IMR-90 (cell line): ENCODE results near the gene RAD51B. TPM values are rescaled to one million over a fixed set of nuclear protein-coding genes. Genes with fewer than 3 reads are reported as not detected.
A peak's percentile ranks its signal among the peaks of the same experiment; 100 is the strongest.

Experiments
- ATAC-seq: fragments of 200-7000 bp; cut with Tn5 transposase; 2 replicates; pipeline ENCODE4 v1.9.1; 2020; ENCODE audit warnings: low read depth, mild to moderate bottlenecking, moderate library complexity
- BruUV-seq: library from RNA; stranded (reverse); fragments of 400-500 nt; replicated peaks from 2 replicates; lab custom pipeline; 2021; lab: Mats Ljungman, UMichigan
- CTCF ChIA-PET: fragments of 300-600 bp; formaldehyde crosslinking; extraction: SDS; loops from one replicate; lab custom pipeline; 2021; ENCODE audit warnings: antibody characterized with exemption; lab: Yijun Ruan, JAX
- POLR2A ChIA-PET: fragments of 300-600 bp; sonication (Branson Sonifier 250); formaldehyde crosslinking; loops from one replicate; lab custom pipeline; 2022; ENCODE audit warnings: antibody characterized with exemption; ENCODE audit not compliant: unreplicated experiment; lab: Charles Lee
- DNase-seq: peaks from one replicate; pipeline ENCODE4 v3.0.0; 2013
- H2AFZ ChIP-seq: replicated peaks from 2 replicates; pipeline ENCODE3; 2013; ENCODE audit warnings: low read length, mild to moderate bottlenecking; ENCODE audit not compliant: poor library complexity
- H2AK5ac ChIP-seq: 2 replicates; pipeline ENCODE4 v1.6.1; 2013; ENCODE audit warnings: low read depth, low read length, inconsistent platforms
- H2AK9ac ChIP-seq: replicated peaks from 2 replicates; pipeline ENCODE3; 2013; ENCODE audit warnings: mild to moderate bottlenecking, low read depth, low read length, moderate library complexity; ENCODE audit not compliant: poor library complexity
- H2BK120ac ChIP-seq: 2 replicates; pipeline ENCODE4 v1.6.1; 2013; ENCODE audit warnings: low read depth, low read length, inconsistent platforms
- H2BK15ac ChIP-seq: 3 replicates; pipeline ENCODE4 v1.6.1; 2013; ENCODE audit warnings: low read depth, low read length, inconsistent platforms
- H2BK20ac ChIP-seq: 2 replicates; pipeline ENCODE4 v1.6.1; 2013; ENCODE audit warnings: low read depth, mild to moderate bottlenecking, inconsistent platforms, low read length, moderate library complexity
- H2BK5ac ChIP-seq: 2 replicates; pipeline ENCODE4 v1.6.1; 2013; ENCODE audit warnings: mild to moderate bottlenecking, low read depth, low read length, inconsistent platforms; ENCODE audit not compliant: poor library complexity, severe bottlenecking
- H3K14ac ChIP-seq: replicated peaks from 2 replicates; pipeline ENCODE4 v1.6.1; 2013; ENCODE audit warnings: low read depth, low read length, inconsistent platforms
- H3K18ac ChIP-seq: 2 replicates; pipeline ENCODE4 v1.6.1; 2013; ENCODE audit warnings: low read depth, low read length, control low read depth
- H3K23ac ChIP-seq: 2 replicates; pipeline ENCODE4 v1.6.1; 2013; ENCODE audit warnings: low read depth, low read length, inconsistent platforms
- H3K27ac ChIP-seq: 2 replicates; pipeline ENCODE4 v1.5.1; 2013; ENCODE audit warnings: mild to moderate bottlenecking, control low read depth, low read length; ENCODE audit not compliant: insufficient read depth
- H3K27me3 ChIP-seq: 2 replicates; pipeline ENCODE4 v1.6.1; 2013; ENCODE audit warnings: low read length; ENCODE audit not compliant: control insufficient read depth, insufficient read depth
- H3K36me3 ChIP-seq: 2 replicates; pipeline ENCODE4 v1.6.1; 2013; ENCODE audit warnings: low read length, mixed read lengths; ENCODE audit not compliant: control insufficient read depth, insufficient read depth
- H3K4ac ChIP-seq: 2 replicates; pipeline ENCODE4 v1.6.1; 2013; ENCODE audit warnings: low read depth, low read length, inconsistent platforms
- H3K4me1 ChIP-seq: 2 replicates; pipeline ENCODE4 v1.6.1; 2013; ENCODE audit warnings: low read length, mixed read lengths; ENCODE audit not compliant: control insufficient read depth, insufficient read depth
- H3K4me2 ChIP-seq: 2 replicates; pipeline ENCODE4 v1.6.1; 2013; ENCODE audit warnings: low read depth, mild to moderate bottlenecking, control low read depth, low read length, moderate library complexity
- H3K4me3 ChIP-seq: 2 replicates; pipeline ENCODE4 v1.5.1; 2013; ENCODE audit warnings: low read depth, mild to moderate bottlenecking, control low read depth, low read length, moderate library complexity; ENCODE audit not compliant: insufficient read depth
- H3K56ac ChIP-seq: 2 replicates; pipeline ENCODE4 v1.6.1; 2013; ENCODE audit warnings: low read length, inconsistent platforms; ENCODE audit not compliant: insufficient read depth; ENCODE audit errors: extremely low read depth
- H3K79me1 ChIP-seq, 2 experiments: 2 replicates each; pipeline ENCODE4 v1.6.1; 2013; ENCODE audit warnings: low read length in 2 of 2, inconsistent platforms in 1 of 2, low read depth in 1 of 2
- H3K9ac ChIP-seq: 2 replicates; pipeline ENCODE4 v1.6.1; 2013; ENCODE audit warnings: low read depth, low read length, control low read depth
- H3K9me1 ChIP-seq: 2 replicates; pipeline ENCODE4 v1.6.1; 2013; ENCODE audit warnings: low read length, inconsistent platforms; ENCODE audit not compliant: insufficient read depth
- H3K9me3 ChIP-seq: 2 replicates; pipeline ENCODE4 v1.6.1; 2013; ENCODE audit warnings: low read length; ENCODE audit not compliant: control insufficient read depth, insufficient read depth
- H4K20me1 ChIP-seq: 2 replicates; pipeline ENCODE4 v1.6.1; 2013; ENCODE audit warnings: low read length, inconsistent platforms; ENCODE audit not compliant: insufficient read depth
- H4K5ac ChIP-seq: 2 replicates; pipeline ENCODE4 v1.6.1; 2013; ENCODE audit warnings: mild to moderate bottlenecking, low read depth, low read length, control low read depth
- H4K8ac ChIP-seq, 2 experiments: 2 replicates each; pipeline ENCODE4 v1.6.1; 2013; ENCODE audit warnings: low read depth in 2 of 2, low read length in 2 of 2, control low read depth in 1 of 2, inconsistent platforms in 1 of 2
- H4K91ac ChIP-seq: 2 replicates; pipeline ENCODE4 v1.6.1; 2013; ENCODE audit warnings: low read depth, low read length, inconsistent platforms; ENCODE audit not compliant: insufficient read depth
- BHLHE40 ChIP-seq: fragments of 150-350 bp; IDR thresholded peaks from 2 replicates; pipeline ENCODE4 v1.6.1; 2016; ENCODE audit warnings: mild to moderate bottlenecking, low read depth, low read length
- CEBPB ChIP-seq: IDR thresholded peaks from 2 replicates; pipeline ENCODE4 v1.6.1; 2012; ENCODE audit warnings: low read depth, low read length, improper control_type of control experiment
- CHD1 ChIP-seq: IDR thresholded peaks from 2 replicates; pipeline ENCODE4 v1.6.1; 2012; ENCODE audit warnings: low read depth, low read length, improper control_type of control experiment
- ELK1 ChIP-seq: fragments of 150-350 bp; IDR thresholded peaks from 2 replicates; pipeline ENCODE4 v1.6.1; 2016; ENCODE audit warnings: low read depth, mild to moderate bottlenecking, low read length, moderate library complexity, borderline replicate concordance
- MAFK ChIP-seq: IDR thresholded peaks from 2 replicates; pipeline ENCODE4 v1.6.1; 2012; ENCODE audit warnings: low read depth, low read length, improper control_type of control experiment
- MAZ ChIP-seq: IDR thresholded peaks from 2 replicates; pipeline ENCODE4 v1.6.1; 2012; ENCODE audit warnings: low read depth, mild to moderate bottlenecking, low read length, improper control_type of control experiment, moderate library complexity, borderline replicate concordance
- MXI1 ChIP-seq: IDR thresholded peaks from 2 replicates; pipeline ENCODE4 v1.6.1; 2012; ENCODE audit warnings: low read depth, mild to moderate bottlenecking, low read length, moderate library complexity, borderline replicate concordance
- NFE2L2 ChIP-seq: fragments of 150-350 bp; IDR thresholded peaks from 2 replicates; pipeline ENCODE4 v1.6.1; 2016; ENCODE audit warnings: low read depth, mild to moderate bottlenecking, low read length
- RCOR1 ChIP-seq: IDR thresholded peaks from 2 replicates; pipeline ENCODE4 v1.6.1; 2012; ENCODE audit warnings: mild to moderate bottlenecking, low read length, improper control_type of control experiment; ENCODE audit not compliant: insufficient replicate concordance
- RFX5 ChIP-seq: IDR thresholded peaks from 2 replicates; pipeline ENCODE4 v1.8.0; 2012; ENCODE audit warnings: low read depth, mild to moderate bottlenecking, low read length, moderate library complexity
- SMC3 ChIP-seq: fragments of 150-350 bp; IDR thresholded peaks from 2 replicates; pipeline ENCODE4 v1.6.1; 2016; ENCODE audit warnings: low read depth, mild to moderate bottlenecking, antibody characterized with exemption, low read length, moderate library complexity
- WGBS, 2 experiments: methylation state at CpG; one replicate each; pipeline versions ENCODE4 v1.1.5 to v1.1.7; 2013; ENCODE audit warnings: missing lambda C conversion rate in 2 of 2; ENCODE audit not compliant: insufficient read length in 1 of 2; ENCODE audit errors: extremely low coverage in 2 of 2; 5-methylcytosine and 5-hydroxymethylcytosine counted together
- dilution Hi-C: fragments of 300-500 bp; cut with HindIII; formaldehyde crosslinking; loops from one replicate; pipeline ENCODE4 v1.14.3; 2018; ENCODE audit warnings: low sequenced_read_pairs; ENCODE audit not compliant: unreplicated experiment
- in situ Hi-C: fragments of 300-500 bp; cut with MboI; formaldehyde crosslinking; loops from 3 replicates; pipeline ENCODE4 v1.14.3; 2019; ENCODE audit warnings: low sequenced_read_pairs, inconsistent platforms, mixed read lengths
- intact Hi-C: fragments of 100-400 bp; cut with micrococcal nuclease; formaldehyde crosslinking; loops from 2 replicates; pipeline ENCODE4 v1.10.0; 2022
- polyA plus RNA-seq, 3 experiments: library from polyadenylated mRNA; depleted of rRNA; stranded (reverse); fragments of >200 nt; gene quantifications; 2 replicates each; pipeline ENCODE4 v1.2.3, GENCODE V29; 2012; ENCODE audit warnings: low replicate concordance in 1 of 3
- total RNA-seq: library from RNA; depleted of rRNA; stranded (reverse); fragments of >200 nt; gene quantifications from 2 replicates; pipeline ENCODE4 v1.2.3, GENCODE V29; 2012
- TF ChIP-seq, protein P1 (sequence below): conservative IDR thresholded peaks from 2 replicates; pipeline ENCODE4 v1.5.1; 2012; ENCODE audit warnings: mild to moderate bottlenecking, low read depth, low read length, improper control_type of control experiment
- TF ChIP-seq, protein P2 (sequence below): fragments of 150-350 bp; IDR thresholded peaks from 2 replicates; pipeline ENCODE4 v1.6.1; 2017; ENCODE audit warnings: mild to moderate bottlenecking, antibody characterized with exemption, low read length, low read depth

Gene RAD51B
- total and polyA plus RNA-seq, 2 of the 4 experiments (the other 2 are of a cell fraction) = 5.1 to 18.8 TPM

- no peak overlapping the region for H4K5ac ChIP-seq
- no peak for TF ChIP-seq SMC3
- no peak for TF ChIP-seq CEBPB
- TF ChIP-seq NFE2L2 = no peak
- TF ChIP-seq, protein P1, sequence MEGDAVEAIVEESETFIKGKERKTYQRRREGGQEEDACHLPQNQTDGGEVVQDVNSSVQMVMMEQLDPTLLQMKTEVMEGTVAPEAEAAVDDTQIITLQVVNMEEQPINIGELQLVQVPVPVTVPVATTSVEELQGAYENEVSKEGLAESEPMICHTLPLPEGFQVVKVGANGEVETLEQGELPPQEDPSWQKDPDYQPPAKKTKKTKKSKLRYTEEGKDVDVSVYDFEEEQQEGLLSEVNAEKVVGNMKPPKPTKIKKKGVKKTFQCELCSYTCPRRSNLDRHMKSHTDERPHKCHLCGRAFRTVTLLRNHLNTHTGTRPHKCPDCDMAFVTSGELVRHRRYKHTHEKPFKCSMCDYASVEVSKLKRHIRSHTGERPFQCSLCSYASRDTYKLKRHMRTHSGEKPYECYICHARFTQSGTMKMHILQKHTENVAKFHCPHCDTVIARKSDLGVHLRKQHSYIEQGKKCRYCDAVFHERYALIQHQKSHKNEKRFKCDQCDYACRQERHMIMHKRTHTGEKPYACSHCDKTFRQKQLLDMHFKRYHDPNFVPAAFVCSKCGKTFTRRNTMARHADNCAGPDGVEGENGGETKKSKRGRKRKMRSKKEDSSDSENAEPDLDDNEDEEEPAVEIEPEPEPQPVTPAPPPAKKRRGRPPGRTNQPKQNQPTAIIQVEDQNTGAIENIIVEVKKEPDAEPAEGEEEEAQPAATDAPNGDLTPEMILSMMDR = no peak
- no peak for TF ChIP-seq MAFK
- no peak for TF ChIP-seq MAZ
- no peak for TF ChIP-seq BHLHE40
- TF ChIP-seq ELK1 = no peak
- TF ChIP-seq, protein P2, sequence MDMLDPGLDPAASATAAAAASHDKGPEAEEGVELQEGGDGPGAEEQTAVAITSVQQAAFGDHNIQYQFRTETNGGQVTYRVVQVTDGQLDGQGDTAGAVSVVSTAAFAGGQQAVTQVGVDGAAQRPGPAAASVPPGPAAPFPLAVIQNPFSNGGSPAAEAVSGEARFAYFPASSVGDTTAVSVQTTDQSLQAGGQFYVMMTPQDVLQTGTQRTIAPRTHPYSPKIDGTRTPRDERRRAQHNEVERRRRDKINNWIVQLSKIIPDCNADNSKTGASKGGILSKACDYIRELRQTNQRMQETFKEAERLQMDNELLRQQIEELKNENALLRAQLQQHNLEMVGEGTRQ = no peak
- TF ChIP-seq RFX5 = no peak
- no peak for TF ChIP-seq RCOR1
- TF ChIP-seq CHD1 = no peak
- TF ChIP-seq MXI1 = no peak
- no peak overlapping the region for H2BK120ac ChIP-seq
- peaks cover 4% of the 10 kb centered on the region for H3K9me3 ChIP-seq
- H3K4me3 ChIP-seq = no peak overlapping the region
- H2BK5ac ChIP-seq = no peak overlapping the region
- no peak overlapping the region; the same call in 1 of the 2 replicates for H3K23ac ChIP-seq
- H2BK15ac ChIP-seq = no peak overlapping the region
- H4K20me1 ChIP-seq = no peaks in the 10 kb centered on the region
- WGBS, 2 experiments = no CpG with 5 or more reads among the region's 4 CpGs
- no peak overlapping the region for H3K14ac ChIP-seq
- H4K91ac ChIP-seq = peak overlapping the region; percentile 5; the same call in 1 of the 2 replicates
- no peak overlapping the region for H3K56ac ChIP-seq
- no peak overlapping the region for H3K9ac ChIP-seq
- dilution Hi-C loops = no loop called here
- ChIA-PET CTCF (interaction anchor here (0.6 kb wide), 1 partner anchor 362 kb away, joined by 4 read pairs; no protein-coding TSS in a partner anchor), POLR2A (no interaction called here)
- DNase-seq = no peak
- no peaks in the 10 kb centered on the region for H3K9me1 ChIP-seq
- no peak overlapping the region for H3K27ac ChIP-seq
- H2AFZ ChIP-seq = no peak overlapping the region
- no peak overlapping the region for H2AK9ac ChIP-seq
- no peaks in the 10 kb centered on the region for H3K79me1 ChIP-seq
- H3K36me3 ChIP-seq = no peaks in the 10 kb centered on the region
- H3K4me1 ChIP-seq = peaks cover 4% of the 10 kb centered on the region
- no peak overlapping the region; the same call in 1 of the 2 replicates for H2AK5ac ChIP-seq
- no peaks in the 10 kb centered on the region for H3K27me3 ChIP-seq
- H4K8ac ChIP-seq = no peak overlapping the region
- H3K18ac ChIP-seq = no peak overlapping the region
- no peak for ATAC-seq
- no peak overlapping the region for H3K4me2 ChIP-seq
- BruUV-seq = no TSS peak
- no peak overlapping the region for H3K4ac ChIP-seq
- in situ Hi-C loops = no loop called here
- H2BK20ac ChIP-seq = no peak overlapping the region
- intact Hi-C loops = loop anchor here (5.0 kb wide), 1 partner anchor 487 kb away; the partner anchor contains the start of gene ZFP36L1
Observed at GRCh38 chr14:68305738-68306137, 486.2 kb downstream of the RAD51B start.
